ENCODE measurements around the gene ARHGAP20. TPM values are rescaled to one million over a fixed set of nuclear protein-coding genes. Genes with fewer than 3 reads are reported as not detected.

Gene ARHGAP20
- under 1 TPM in 2 of 3 donors, not detected in 1; 0.03 to 0.08 TPM for total RNA-seq

- Mint-ChIP-seq H3K4me3 (peak within 1 kb of the TSS; percentile 62), H3K27me3 (ENCODE audit: low read depth) (peaks cover 62% of the 10 kb centered on the region), H3K4me1 (ENCODE audit: low read depth) (peaks cover 13% of the 10 kb centered on the region), H3K9me3 (no peaks in the 10 kb centered on the region), H3K36me3 (ENCODE audit: insufficient read depth) (no peaks in the 10 kb centered on the region)
- DNase-seq (peak; percentile 13), ATAC-seq (peak; percentile 84 to 88)
Measured at GRCh38 chr11:110711776-110712658, at the start of gene ARHGAP20. ARHGAP20 (minus strand) TSS chr11:110712437; CDS start chr11:110712231, 206 bp downstream.

- Mint-ChIP-seq H3K36me3 (ENCODE audit: insufficient read depth) (no peaks in the 10 kb centered on the region), H3K4me3 (no peak overlapping the region), H3K9me3 (no peaks in the 10 kb centered on the region), H3K27me3 (ENCODE audit: low read depth) (peaks cover 11% of the 10 kb centered on the region), H3K4me1 (ENCODE audit: low read depth) (no peaks in the 10 kb centered on the region)
- DNase-seq (no peak), ATAC-seq (no peak)
Measured at GRCh38 chr11:110761991-110762390, 49.8 kb upstream of the ARHGAP20 start.

GRCh38 chr11:110761131-110761530, 48.9 kb upstream of the ARHGAP20 start:
- H3K4me3 Mint-ChIP-seq: no peak overlapping the region
- H3K9me3 Mint-ChIP-seq: no peaks in the 10 kb centered on the region
- H3K27me3 Mint-ChIP-seq (ENCODE audit: low read depth): peaks cover 9% of the 10 kb centered on the region
- DNase-seq: no peak
- H3K4me1 Mint-ChIP-seq (ENCODE audit: low read depth): no peaks in the 10 kb centered on the region
- H3K36me3 Mint-ChIP-seq (ENCODE audit: insufficient read depth): no peaks in the 10 kb centered on the region
- ATAC-seq: no peak

GRCh38 chr11:110759972-110760381, 47.7 kb upstream of the ARHGAP20 start:
- H3K27me3 Mint-ChIP-seq (ENCODE audit: low read depth): peaks cover 9% of the 10 kb centered on the region
- H3K4me3 Mint-ChIP-seq: no peak overlapping the region
- no peaks in the 10 kb centered on the region for H3K9me3 Mint-ChIP-seq
- H3K36me3 Mint-ChIP-seq (ENCODE audit: insufficient read depth): no peaks in the 10 kb centered on the region
- ATAC-seq: no peak
- DNase-seq: no peak
- no peaks in the 10 kb centered on the region for H3K4me1 Mint-ChIP-seq (ENCODE audit: low read depth)

GRCh38 chr11:110757962-110758755, 45.9 kb upstream of the ARHGAP20 start:
- no peaks in the 10 kb centered on the region for H3K36me3 Mint-ChIP-seq (ENCODE audit: insufficient read depth)
- DNase-seq: no peak
- ATAC-seq: no peak

GRCh38 chr11:110757066-110757465, 44.8 kb upstream of the ARHGAP20 start:
- ATAC-seq: no peak

More at GRCh38 chr11:110757962-110758755, 45.9 kb upstream of the ARHGAP20 start:
- Mint-ChIP-seq H3K27me3 (ENCODE audit: low read depth) (peaks cover 6% of the 10 kb centered on the region), H3K4me1 (ENCODE audit: low read depth) (no peaks in the 10 kb centered on the region), H3K4me3 (no peak overlapping the region), H3K9me3 (peaks cover 4% of the 10 kb centered on the region)

GRCh38 chr11:110755941-110756340, 43.7 kb upstream of the ARHGAP20 start:
- H3K9me3 Mint-ChIP-seq: peaks cover 21% of the 10 kb centered on the region
- ATAC-seq (no peak), DNase-seq (no peak)
- H3K27me3 Mint-ChIP-seq (ENCODE audit: low read depth): peaks cover 6% of the 10 kb centered on the region
- H3K4me1 Mint-ChIP-seq (ENCODE audit: low read depth): no peaks in the 10 kb centered on the region
- no peak overlapping the region for H3K4me3 Mint-ChIP-seq
- no peaks in the 10 kb centered on the region for H3K36me3 Mint-ChIP-seq (ENCODE audit: insufficient read depth)

More at GRCh38 chr11:110757066-110757465, 44.8 kb upstream of the ARHGAP20 start:
- Mint-ChIP-seq H3K9me3 (peaks cover 14% of the 10 kb centered on the region), H3K4me1 (ENCODE audit: low read depth) (no peaks in the 10 kb centered on the region), H3K27me3 (ENCODE audit: low read depth) (peaks cover 6% of the 10 kb centered on the region), H3K36me3 (ENCODE audit: insufficient read depth) (no peaks in the 10 kb centered on the region), H3K4me3 (no peak overlapping the region)
- DNase-seq: no peak

GRCh38 chr11:110752890-110753289, 40.7 kb upstream of the ARHGAP20 start:
- Mint-ChIP-seq H3K9me3 (peaks cover 21% of the 10 kb centered on the region), H3K36me3 (ENCODE audit: insufficient read depth) (no peaks in the 10 kb centered on the region), H3K4me1 (ENCODE audit: low read depth) (no peaks in the 10 kb centered on the region), H3K27me3 (ENCODE audit: low read depth) (peaks cover 6% of the 10 kb centered on the region), H3K4me3 (no peak overlapping the region)
- no peak for DNase-seq
- no peak for ATAC-seq

- no peak for DNase-seq
- Mint-ChIP-seq H3K36me3 (ENCODE audit: insufficient read depth) (no peaks in the 10 kb centered on the region), H3K9me3 (peaks cover 21% of the 10 kb centered on the region), H3K27me3 (ENCODE audit: low read depth) (no peaks in the 10 kb centered on the region), H3K4me3 (no peak overlapping the region), H3K4me1 (ENCODE audit: low read depth) (no peaks in the 10 kb centered on the region)
- ATAC-seq: no peak
Measured at GRCh38 chr11:110750100-110750499, 37.9 kb upstream of the ARHGAP20 start.

GRCh38 chr11:110747531-110747930, 35.3 kb upstream of the ARHGAP20 start:
- ATAC-seq: no peak
- H3K9me3 Mint-ChIP-seq: peaks cover 11% of the 10 kb centered on the region
- no peaks in the 10 kb centered on the region for H3K4me1 Mint-ChIP-seq (ENCODE audit: low read depth)
- no peak overlapping the region for H3K4me3 Mint-ChIP-seq
- no peaks in the 10 kb centered on the region for H3K27me3 Mint-ChIP-seq (ENCODE audit: low read depth)
- DNase-seq: no peak
- H3K36me3 Mint-ChIP-seq (ENCODE audit: insufficient read depth): no peaks in the 10 kb centered on the region

- no peaks in the 10 kb centered on the region for H3K4me1 Mint-ChIP-seq (ENCODE audit: low read depth)
- H3K4me3 Mint-ChIP-seq: no peak overlapping the region
- H3K27me3 Mint-ChIP-seq (ENCODE audit: low read depth): peaks cover 10% of the 10 kb centered on the region
- H3K36me3 Mint-ChIP-seq (ENCODE audit: insufficient read depth): no peaks in the 10 kb centered on the region
- DNase-seq (no peak), ATAC-seq (no peak)
- H3K9me3 Mint-ChIP-seq: no peaks in the 10 kb centered on the region
Measured at GRCh38 chr11:110738641-110739040, 26.4 kb upstream of the ARHGAP20 start.

- no peaks in the 10 kb centered on the region for H3K36me3 Mint-ChIP-seq (ENCODE audit: insufficient read depth)
- no peak overlapping the region for H3K4me3 Mint-ChIP-seq
- no peaks in the 10 kb centered on the region for H3K4me1 Mint-ChIP-seq (ENCODE audit: low read depth)
- no peaks in the 10 kb centered on the region for H3K9me3 Mint-ChIP-seq
- DNase-seq: no peak
- ATAC-seq: no peak
- peaks cover 10% of the 10 kb centered on the region for H3K27me3 Mint-ChIP-seq (ENCODE audit: low read depth)
Measured at GRCh38 chr11:110737593-110737992, 25.4 kb upstream of the ARHGAP20 start.

GRCh38 chr11:110736171-110736553, 23.9 kb upstream of the ARHGAP20 start:
- Mint-ChIP-seq H3K4me3 (no peak overlapping the region), H3K4me1 (ENCODE audit: low read depth) (no peaks in the 10 kb centered on the region), H3K36me3 (ENCODE audit: insufficient read depth) (no peaks in the 10 kb centered on the region), H3K9me3 (no peaks in the 10 kb centered on the region), H3K27me3 (ENCODE audit: low read depth) (peaks cover 15% of the 10 kb centered on the region)
- DNase-seq (no peak), ATAC-seq (no peak)

GRCh38 chr11:110735455-110736170, 23.4 kb upstream of the ARHGAP20 start:
- H3K4me1 Mint-ChIP-seq (ENCODE audit: low read depth): no peaks in the 10 kb centered on the region
- H3K9me3 Mint-ChIP-seq: no peaks in the 10 kb centered on the region
- no peak for DNase-seq
- H3K36me3 Mint-ChIP-seq (ENCODE audit: insufficient read depth): no peaks in the 10 kb centered on the region
- ATAC-seq: no peak
- no peak overlapping the region for H3K4me3 Mint-ChIP-seq
- H3K27me3 Mint-ChIP-seq (ENCODE audit: low read depth): peaks cover 19% of the 10 kb centered on the region
